Fibroblast of mammary gland (primary cell): Measurements from ENCODE around the gene DYDC2.
"Not testable (repeated sequence)": the region's sequence is repeated elsewhere in the genome, so short reads cannot be mapped to it uniquely, and the experiment has no call there.

Experiments used
- DNase-seq: peaks from one replicate; pipeline ENCODE4 v3.0.0-alpha.2; 2010; ENCODE audit warnings: low read depth
- H3K4me3 ChIP-seq: 2 replicates; pipeline ENCODE4 v1.5.1; 2011; ENCODE audit warnings: low read depth, mild to moderate bottlenecking, low read length, moderate library complexity; ENCODE audit not compliant: control insufficient read depth
- CTCF ChIP-seq: conservative IDR thresholded peaks from 2 replicates; pipeline ENCODE4 v1.5.1; 2011; ENCODE audit warnings: low read depth, low read length, inconsistent platforms; ENCODE audit not compliant: control insufficient read depth, insufficient read depth

The DYDC2 gene

GRCh38 chr10:80413271-80413996 is 56.9 kb downstream of the DYDC2 start:
- DNase-seq, result peak; percentile 62

GRCh38 chr10:80414142-80414895 is 57.7 kb downstream of the DYDC2 start:
- no peak overlapping the region for H3K4me3 ChIP-seq
- no peak for DNase-seq
- no peak for TF ChIP-seq CTCF

More at GRCh38 chr10:80413271-80413996, 56.9 kb downstream of the DYDC2 start:
- H3K4me3 ChIP-seq, result no peak overlapping the region
- TF ChIP-seq CTCF, result no peak

- no peak for DNase-seq
- TF ChIP-seq CTCF, result no peak
- H3K4me3 ChIP-seq, result no peak overlapping the region
Measured at GRCh38 chr10:80415734-80416478, 59.3 kb downstream of the DYDC2 start.

- no peak for TF ChIP-seq CTCF
- H3K4me3 ChIP-seq, result no peak overlapping the region
- peak; percentile 38 for DNase-seq
Measured at GRCh38 chr10:80416479-80417098, 60.0 kb downstream of the DYDC2 start.

- H3K4me3 ChIP-seq, DNase-seq: not testable (repeated sequence)
Measured at GRCh38 chr10:80417256-80417655, 60.7 kb downstream of the DYDC2 start.
